CD4-positive, alpha-beta T cell (primary cell): ENCODE data around the gene ZNF513. TPM values are rescaled to one million over a fixed set of nuclear protein-coding genes. Genes with fewer than 3 reads are reported as not detected.
A peak's percentile ranks its signal among the peaks of the same experiment; 100 is the strongest.

ENCODE experiments used
- ATAC-seq: fragments of 200-7000 bp; cut with Tn5 transposase; one replicate; pipeline ENCODE4 v1.10.0; 2022; ENCODE audit warnings: mild to moderate bottlenecking; ENCODE audit not compliant: poor library complexity
- CTCF ChIA-PET: fragments of 350-600 bp; sonication (Branson Sonifier 250); formaldehyde crosslinking; loops from one replicate; lab custom pipeline; 2021; ENCODE audit warnings: antibody characterized with exemption, inconsistent platforms; lab: Charles Lee
- POLR2A ChIA-PET: fragments of 350-600 bp; sonication (Branson Sonifier 250); formaldehyde crosslinking; loops from one replicate; lab custom pipeline; 2021; ENCODE audit warnings: antibody characterized with exemption, inconsistent platforms; lab: Charles Lee
- DNase-seq, 14 experiments: peaks; one replicate each; pipeline ENCODE4 v3.0.0-alpha.2; 2013 to 2020; ENCODE audit warnings: mixed read lengths in 2 of 14
- H3K27ac ChIP-seq, 2 donors: one replicate each; pipeline versions ENCODE4 v1.5.1 to v1.7.0; 2013; ENCODE audit warnings: low read length in 2 of 2, low read depth in 1 of 2, mild to moderate bottlenecking in 1 of 2
- H3K27me3 ChIP-seq, 2 experiments: 1 replicate in 1 of 2; 2 replicates in 1 of 2; pipeline versions ENCODE4 v1.6.1 to v1.7.0; 2013; ENCODE audit warnings: low read length in 2 of 2, control low read depth in 1 of 2, mild to moderate bottlenecking in 1 of 2, moderate library complexity in 1 of 2; ENCODE audit not compliant: insufficient read depth in 2 of 2, control insufficient read depth in 1 of 2
- H3K36me3 ChIP-seq: one replicate; pipeline ENCODE4 v1.6.1; 2013; ENCODE audit warnings: low read length, control low read depth; ENCODE audit not compliant: insufficient read depth
- H3K4me1 ChIP-seq: one replicate; pipeline ENCODE4 v1.6.1; 2013; ENCODE audit warnings: low read length, control low read depth; ENCODE audit not compliant: insufficient read depth
- H3K4me3 ChIP-seq: one replicate; pipeline ENCODE4 v1.5.1; 2013; ENCODE audit warnings: mild to moderate bottlenecking, low read length, moderate library complexity
- H3K9me3 ChIP-seq, 2 experiments: 1 replicate in 1 of 2; 2 replicates in 1 of 2; pipeline versions ENCODE4 v1.6.1 to v1.7.0; 2013; ENCODE audit warnings: low read length in 2 of 2, mild to moderate bottlenecking in 2 of 2, control low read depth in 1 of 2, moderate library complexity in 1 of 2; ENCODE audit not compliant: control insufficient read depth in 1 of 2, insufficient read depth in 1 of 2
- H3K27ac Mint-ChIP-seq: one replicate; pipeline ENCODE4 v1.8.0; 2020; ENCODE audit warnings: mixed read lengths
- H3K27me3 Mint-ChIP-seq: one replicate; pipeline ENCODE4 v1.8.0; 2021; ENCODE audit warnings: mixed read lengths
- H3K36me3 Mint-ChIP-seq: one replicate; pipeline ENCODE4 v1.8.0; 2021; ENCODE audit warnings: low read depth, mixed read lengths
- H3K4me1 Mint-ChIP-seq: one replicate; pipeline ENCODE4 v1.8.0; 2021; ENCODE audit warnings: low read depth, mixed read lengths
- H3K4me3 Mint-ChIP-seq: one replicate; pipeline ENCODE4 v1.8.0; 2020; ENCODE audit warnings: mild to moderate bottlenecking, mixed read lengths
- H3K9me3 Mint-ChIP-seq: one replicate; pipeline ENCODE4 v1.8.0; 2020; ENCODE audit warnings: mixed read lengths
- intact Hi-C, 2 experiments: fragments of 100-400 bp; cut with DNase I in 1 of 2; cut with micrococcal nuclease in 1 of 2; formaldehyde crosslinking; loops; one replicate each; pipeline versions ENCODE4 v1.15.1 to v1.9.0; 2023 to 2025; cut with DNase I, micrococcal nuclease
- total RNA-seq, 174 experiments: library from RNA in 2 of 174; stranded (reverse) in 2 of 174; gene quantifications; one replicate each; pipeline ENCODE4 v1.2.3 and lab custom pipeline; 2021 to 2026
- TF ChIP-seq, protein P1 (sequence below): fragments of 200-600 bp; IDR thresholded peaks from one replicate; pipeline ENCODE4 v1.8.0; 2022; ENCODE audit warnings: antibody characterized with exemption, mild to moderate bottlenecking

Gene ZNF513
- total RNA-seq, 2 experiments from 2014 or later, result 22.8 to 22.9 TPM

DNA sequence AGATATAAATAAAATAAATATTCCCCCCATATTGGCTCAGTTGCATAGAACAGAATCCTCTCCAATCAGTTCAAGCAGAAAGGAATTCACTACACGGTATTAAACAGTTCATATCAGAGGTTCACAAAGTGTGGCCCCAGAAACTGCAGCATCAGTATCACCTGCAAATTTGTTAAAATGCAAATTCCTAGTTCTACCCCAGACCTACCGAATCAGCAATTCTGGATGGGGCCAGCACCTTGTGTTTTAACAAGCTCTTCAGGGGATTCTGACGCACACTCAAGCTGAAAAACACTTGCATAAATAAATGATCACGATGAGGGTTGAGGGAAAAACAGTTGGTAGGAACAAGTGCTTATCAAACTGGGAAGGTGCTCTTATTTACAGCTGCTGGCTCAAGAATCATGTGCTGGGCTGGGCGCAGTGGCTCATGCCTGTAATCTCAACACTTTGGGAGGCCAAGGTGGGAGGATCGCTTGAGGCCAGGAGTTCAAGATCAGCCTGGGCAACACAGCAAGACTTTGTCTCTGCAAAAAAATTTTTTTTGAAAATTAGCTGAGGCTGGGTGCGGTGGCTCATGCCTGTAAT is 30.3 kb downstream of the ZNF513 start:
- no peak for DNase-seq
- H3K4me1 Mint-ChIP-seq, result peaks cover 52% of the 10 kb centered on the region
- POLR2A ChIA-PET, result interaction anchor here (1.1 kb wide), 1 partner anchor 47 kb away, joined by 4 read pairs; no protein-coding TSS in a partner anchor

DNA sequence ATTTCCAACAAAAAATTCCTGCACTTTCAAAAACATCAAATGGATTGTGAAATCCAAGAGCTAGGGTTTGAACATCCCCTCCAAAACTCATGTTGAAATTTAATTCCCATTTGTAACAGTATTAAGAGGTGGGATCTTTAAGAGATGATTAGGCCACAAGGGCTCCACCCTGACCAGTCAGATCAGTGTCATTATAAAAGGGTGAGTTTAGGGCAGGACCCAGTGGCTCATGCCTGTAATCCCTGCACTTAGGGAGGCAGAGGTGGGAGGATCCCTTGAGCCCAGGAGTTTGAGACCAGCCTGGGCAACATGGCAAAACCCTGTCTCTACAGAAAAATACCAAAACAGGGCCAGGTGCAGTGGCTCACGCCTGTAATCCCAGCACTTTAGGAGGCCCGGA is 32.9 kb downstream of the ZNF513 start:
- DNase-seq (no peak), ATAC-seq (no peak)
- Histone ChIP-seq H3K36me3 (peaks cover 17% of the 10 kb centered on the region), H3K4me3 (no peak overlapping the region), H3K9me3 (no peaks in the 10 kb centered on the region), H3K27ac (no peak overlapping the region), H3K4me1 (peaks cover 7% of the 10 kb centered on the region), H3K27me3 (no peaks in the 10 kb centered on the region)
- Mint-ChIP-seq H3K36me3 (peaks cover 42% of the 10 kb centered on the region), H3K9me3 (no peaks in the 10 kb centered on the region), H3K27me3 (no peaks in the 10 kb centered on the region), H3K27ac (peak overlapping the region; percentile 27), H3K4me3 (no peak overlapping the region), H3K4me1 (peaks cover 35% of the 10 kb centered on the region)
- CTCF ChIA-PET, result no interaction called here
- POLR2A ChIA-PET, result no interaction called here
- TF ChIP-seq, protein P1, sequence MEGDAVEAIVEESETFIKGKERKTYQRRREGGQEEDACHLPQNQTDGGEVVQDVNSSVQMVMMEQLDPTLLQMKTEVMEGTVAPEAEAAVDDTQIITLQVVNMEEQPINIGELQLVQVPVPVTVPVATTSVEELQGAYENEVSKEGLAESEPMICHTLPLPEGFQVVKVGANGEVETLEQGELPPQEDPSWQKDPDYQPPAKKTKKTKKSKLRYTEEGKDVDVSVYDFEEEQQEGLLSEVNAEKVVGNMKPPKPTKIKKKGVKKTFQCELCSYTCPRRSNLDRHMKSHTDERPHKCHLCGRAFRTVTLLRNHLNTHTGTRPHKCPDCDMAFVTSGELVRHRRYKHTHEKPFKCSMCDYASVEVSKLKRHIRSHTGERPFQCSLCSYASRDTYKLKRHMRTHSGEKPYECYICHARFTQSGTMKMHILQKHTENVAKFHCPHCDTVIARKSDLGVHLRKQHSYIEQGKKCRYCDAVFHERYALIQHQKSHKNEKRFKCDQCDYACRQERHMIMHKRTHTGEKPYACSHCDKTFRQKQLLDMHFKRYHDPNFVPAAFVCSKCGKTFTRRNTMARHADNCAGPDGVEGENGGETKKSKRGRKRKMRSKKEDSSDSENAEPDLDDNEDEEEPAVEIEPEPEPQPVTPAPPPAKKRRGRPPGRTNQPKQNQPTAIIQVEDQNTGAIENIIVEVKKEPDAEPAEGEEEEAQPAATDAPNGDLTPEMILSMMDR, result no peak
- intact Hi-C loops, result no loop called here

More for the DNA sequence above, 30.3 kb downstream of the ZNF513 start:
- H3K9me3 ChIP-seq, result no peaks in the 10 kb centered on the region
- no peak overlapping the region for H3K4me3 Mint-ChIP-seq
- no peak for ATAC-seq
- peaks cover 9% of the 10 kb centered on the region for H3K36me3 ChIP-seq
- no peaks in the 10 kb centered on the region for H3K27me3 ChIP-seq
- no peaks in the 10 kb centered on the region for H3K27me3 Mint-ChIP-seq
- TF ChIP-seq, protein P1, result no peak
- H3K27ac ChIP-seq, result no peak overlapping the region
- no peaks in the 10 kb centered on the region for H3K9me3 Mint-ChIP-seq
- CTCF ChIA-PET, result no interaction called here
- H3K27ac Mint-ChIP-seq, result no peak overlapping the region
- H3K4me3 ChIP-seq, result no peak overlapping the region
- peaks cover 22% of the 10 kb centered on the region for H3K4me1 ChIP-seq
- peaks cover 29% of the 10 kb centered on the region for H3K36me3 Mint-ChIP-seq
- intact Hi-C loops, result no loop called here

DNA sequence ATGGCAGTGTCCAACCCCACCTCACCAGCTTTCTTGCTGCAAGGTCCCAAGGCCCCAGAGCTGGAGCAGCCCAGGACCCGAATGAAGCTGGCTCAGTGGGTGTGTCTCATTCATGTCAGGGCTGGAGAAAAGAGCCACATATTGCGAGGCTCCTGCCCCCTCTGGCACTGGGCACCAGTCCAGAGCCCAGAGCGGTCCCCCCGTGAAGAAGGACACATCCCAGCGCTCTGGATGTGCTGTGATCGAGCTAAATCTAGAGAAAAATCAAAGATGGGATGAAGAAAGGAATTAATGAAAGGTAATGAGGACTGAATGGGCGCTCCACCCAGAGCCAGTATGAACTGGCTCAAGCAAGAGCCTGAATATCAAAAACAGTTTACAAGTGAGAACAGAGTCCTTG is 44.4 kb downstream of the ZNF513 start:
- H3K4me1 ChIP-seq, result no peaks in the 10 kb centered on the region
- no peaks in the 10 kb centered on the region for H3K4me1 Mint-ChIP-seq

More for the DNA sequence above, 44.4 kb downstream of the ZNF513 start:
- ChIA-PET CTCF (no interaction called here), POLR2A (interaction anchor here (1.7 kb wide), 1 partner anchor 13 kb away, joined by 6 read pairs; the partner anchor contains the start of gene MPV17)
- DNase-seq, result no peak
- Mint-ChIP-seq H3K36me3 (peaks cover 82% of the 10 kb centered on the region), H3K9me3 (no peaks in the 10 kb centered on the region), H3K27ac (no peak overlapping the region), H3K4me3 (no peak overlapping the region), H3K27me3 (no peaks in the 10 kb centered on the region)
- Histone ChIP-seq H3K27me3 (no peaks in the 10 kb centered on the region), H3K36me3 (peaks cover 81% of the 10 kb centered on the region), H3K9me3 (no peaks in the 10 kb centered on the region), H3K4me3 (no peak overlapping the region), H3K27ac (no peak overlapping the region)
- ATAC-seq, result no peak
- TF ChIP-seq, protein P1, result no peak
- intact Hi-C loops, result no loop called here
